Immature natural killer cell (primary cell): ENCODE results near the gene PLXNB1. TPM values are rescaled to one million over a fixed set of nuclear protein-coding genes. Genes with fewer than 3 reads are reported as not detected.

Source experiments
- DNase-seq, 3 donors: peaks; one replicate each; pipeline ENCODE4 v3.0.0; 2022; ENCODE audit warnings: mixed read lengths in 1 of 3
- H3K27ac Mint-ChIP-seq, 6 donors: one replicate each; pipeline ENCODE4 v1.8.0; 2020; ENCODE audit warnings: mixed read lengths in 6 of 6, mild to moderate bottlenecking in 5 of 6, inconsistent platforms in 4 of 6, moderate library complexity in 3 of 6
- H3K27me3 Mint-ChIP-seq, 3 donors: one replicate each; pipeline ENCODE4 v1.8.0; 2020 to 2021; ENCODE audit warnings: low read depth in 3 of 3, mild to moderate bottlenecking in 3 of 3, mixed read lengths in 3 of 3, moderate library complexity in 3 of 3, inconsistent platforms in 1 of 3
- H3K36me3 Mint-ChIP-seq, 3 donors: one replicate each; pipeline ENCODE4 v1.8.0; 2020; ENCODE audit warnings: mixed read lengths in 3 of 3, inconsistent platforms in 2 of 3, mild to moderate bottlenecking in 2 of 3
- H3K4me1 Mint-ChIP-seq, 2 donors: one replicate each; pipeline ENCODE4 v1.8.0; 2020; ENCODE audit warnings: inconsistent platforms in 2 of 2, mild to moderate bottlenecking in 2 of 2, mixed read lengths in 2 of 2, moderate library complexity in 1 of 2
- H3K4me3 Mint-ChIP-seq, 5 donors: one replicate each; pipeline ENCODE4 v1.8.0; 2020; ENCODE audit warnings: mild to moderate bottlenecking in 5 of 5, mixed read lengths in 5 of 5, inconsistent platforms in 3 of 5, moderate library complexity in 3 of 5
- H3K9me3 Mint-ChIP-seq, 6 donors: one replicate each; pipeline ENCODE4 v1.8.0; 2020; ENCODE audit warnings: mild to moderate bottlenecking in 6 of 6, mixed read lengths in 6 of 6, inconsistent platforms in 4 of 6, moderate library complexity in 3 of 6
- polyA plus RNA-seq, 3 donors: library from polyadenylated mRNA; unstranded; fragments of 300-500 nt; fragmentation: Illumina TruSeq; gene quantifications; one replicate each; pipeline ENCODE4 v1.2.3, GENCODE V29; 2021

Gene PLXNB1
- polyA plus RNA-seq, 3 donors from 2014 or later = 0.11 to 0.19 TPM; not detected in 1

DNA sequence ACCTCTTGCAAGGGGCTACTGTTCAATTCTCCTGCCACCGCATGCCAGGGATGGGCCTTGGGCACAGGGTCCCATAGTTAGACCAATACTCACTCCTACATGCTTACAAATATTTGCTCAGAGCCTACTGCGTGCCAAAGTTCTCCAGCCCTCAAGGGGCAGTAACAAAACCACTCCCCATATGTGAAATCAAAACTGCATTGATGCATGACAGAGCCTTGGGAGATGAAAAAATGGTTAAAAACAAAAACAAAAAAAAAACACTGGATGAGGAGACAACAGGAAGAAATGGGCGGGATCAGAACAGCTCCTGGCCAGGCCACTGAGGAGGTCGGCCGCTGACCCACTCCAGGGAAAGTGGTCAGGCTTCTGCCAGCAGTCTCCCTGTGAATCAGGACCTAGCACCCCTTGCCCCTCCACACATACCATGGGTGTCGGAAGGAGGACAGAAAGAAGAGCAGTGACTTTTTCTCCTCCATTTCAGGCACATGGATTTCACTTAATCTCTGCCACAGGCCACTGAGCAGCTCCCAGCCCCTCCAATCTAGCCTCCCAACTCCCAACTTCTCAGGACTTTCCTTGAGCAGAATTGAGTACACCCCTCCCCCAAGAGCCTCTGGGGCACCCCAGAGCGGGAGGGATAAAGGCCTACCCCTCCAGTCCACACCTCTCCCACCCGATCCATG lies 2.8 kb downstream of the PLXNB1 start:
- peaks cover 3 to 4% (median 4%) of the 10 kb centered on the region in 3 donors for H3K27me3 Mint-ChIP-seq
- H3K36me3 Mint-ChIP-seq = peaks cover 0 to 3% (median 0%) of the 10 kb centered on the region in 3 donors
- peak overlapping the region; percentile 4 to 61 (median 33) for H3K4me3 Mint-ChIP-seq
- DNase-seq = no peak
- H3K4me1 Mint-ChIP-seq = peaks cover under 1 to 15% of the 10 kb centered on the region in 2 donors
- H3K27ac Mint-ChIP-seq = peak overlapping the region in 1 of 6 donors; percentile 19
- no peaks in the 10 kb centered on the region for H3K9me3 Mint-ChIP-seq

DNA sequence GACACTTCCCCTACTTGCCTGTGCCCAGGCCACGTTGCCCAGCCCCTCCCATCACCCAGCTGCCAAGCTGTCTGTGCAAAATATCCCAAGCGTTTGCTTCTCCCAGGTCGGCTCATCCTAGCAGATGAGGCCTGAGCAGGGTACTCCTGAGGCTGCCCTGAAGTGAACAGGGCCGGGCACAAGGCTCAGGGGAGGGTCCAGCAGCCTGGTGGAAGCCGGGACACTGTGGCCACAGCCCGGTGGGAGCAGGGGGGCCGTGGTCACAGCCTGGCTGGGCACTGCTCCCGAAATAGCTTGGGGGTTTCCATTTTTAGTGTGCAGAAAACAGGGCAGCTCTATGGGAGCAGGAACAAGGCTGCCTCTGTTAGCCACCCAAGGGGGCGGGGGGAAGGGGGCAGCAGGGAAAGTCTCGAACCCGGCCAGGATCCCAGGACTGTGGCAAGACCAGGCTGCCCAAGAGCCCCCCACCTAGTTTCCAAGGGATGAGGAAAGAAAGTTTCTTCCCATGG lies 3.4 kb downstream of the PLXNB1 start:
- DNase-seq = no peak
- no peak overlapping the region for H3K27ac Mint-ChIP-seq
- H3K27me3 Mint-ChIP-seq = peaks cover 3 to 4% (median 4%) of the 10 kb centered on the region in 3 donors
- peaks cover 0 to 15% of the 10 kb centered on the region in 2 donors for H3K4me1 Mint-ChIP-seq
- H3K9me3 Mint-ChIP-seq = no peaks in the 10 kb centered on the region
- H3K36me3 Mint-ChIP-seq = no peaks in the 10 kb centered on the region
- H3K4me3 Mint-ChIP-seq = no peak overlapping the region

DNA sequence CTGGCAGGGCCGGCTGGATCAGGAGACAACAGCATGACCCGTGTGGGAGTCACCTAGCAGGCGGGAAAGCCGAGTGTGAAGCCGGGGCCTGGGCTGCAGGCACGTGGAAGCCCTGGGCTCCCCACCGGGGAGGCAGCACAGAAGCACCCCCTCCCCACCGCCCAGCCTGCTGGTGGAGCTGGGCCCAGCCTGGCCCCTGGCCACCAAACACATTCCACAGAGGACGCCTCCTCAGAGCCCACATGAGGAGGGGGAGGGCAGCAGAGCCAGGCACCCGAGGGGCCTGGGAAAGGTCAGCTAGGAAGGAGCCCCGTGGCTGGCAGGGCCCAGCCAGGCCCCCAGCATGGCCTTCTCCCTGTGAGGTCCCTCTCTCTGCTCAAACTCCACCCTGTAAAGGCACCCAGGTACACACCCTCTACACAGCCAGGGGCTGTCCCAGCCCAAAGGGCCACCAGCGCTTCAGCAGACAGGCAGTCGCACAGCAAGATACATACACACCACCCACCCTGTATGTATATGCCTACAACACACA lies 4.5 kb downstream of the PLXNB1 start:
- peaks cover 3 to 4% (median 4%) of the 10 kb centered on the region in 3 donors for H3K27me3 Mint-ChIP-seq
- H3K9me3 Mint-ChIP-seq = no peaks in the 10 kb centered on the region
- H3K4me1 Mint-ChIP-seq = peaks cover 0 to 10% of the 10 kb centered on the region in 2 donors
- H3K4me3 Mint-ChIP-seq = no peak overlapping the region
- H3K36me3 Mint-ChIP-seq = no peaks in the 10 kb centered on the region
- peak overlapping the region in 1 of 6 donors; percentile 5 for H3K27ac Mint-ChIP-seq
- no peak for DNase-seq

DNA sequence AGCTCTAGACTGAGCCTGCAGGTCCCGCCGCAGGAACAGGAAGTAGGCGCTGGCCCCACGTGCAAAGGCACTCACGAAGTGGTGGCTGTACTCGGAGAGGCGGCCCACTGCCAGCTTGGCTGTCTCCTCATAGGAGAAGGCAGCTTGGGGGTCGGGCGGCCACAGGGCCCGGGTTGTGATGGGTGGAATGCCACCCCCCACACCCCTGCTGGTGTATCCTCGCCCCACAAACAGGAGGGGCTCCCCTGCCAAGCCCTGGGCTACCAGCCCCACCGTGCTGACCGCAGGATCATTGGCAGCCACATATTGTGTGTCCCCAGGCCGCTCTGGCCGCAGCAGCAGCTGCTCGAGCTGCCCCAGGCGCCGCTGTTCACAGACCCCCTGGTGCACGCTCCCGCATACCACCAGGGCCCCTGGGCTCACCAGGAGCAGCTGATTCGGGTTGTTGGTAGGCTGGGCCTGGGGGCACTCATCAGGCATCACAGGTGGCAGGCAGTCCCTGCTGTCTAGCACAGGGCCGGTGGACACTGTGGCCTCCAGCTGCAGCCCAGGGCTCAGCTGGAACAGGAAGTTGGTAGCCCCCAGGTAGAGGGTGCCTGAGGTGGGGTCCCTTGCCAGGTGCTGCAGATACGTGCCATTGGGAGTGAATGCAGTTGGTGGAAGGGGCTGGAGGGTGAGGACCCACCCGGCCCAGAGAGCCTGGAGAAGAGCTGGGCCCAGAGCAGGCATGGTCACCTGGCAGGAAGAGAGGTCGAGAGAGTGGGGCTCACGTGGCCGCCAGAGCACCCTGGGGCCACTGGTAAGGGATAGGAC lies 5.8 kb downstream of the PLXNB1 start:
- Mint-ChIP-seq H3K4me3 (no peak overlapping the region), H3K27me3 (peaks cover 3 to 4% (median 4%) of the 10 kb centered on the region in 3 donors), H3K4me1 (peaks cover 0 to 3% of the 10 kb centered on the region in 2 donors), H3K36me3 (no peaks in the 10 kb centered on the region), H3K27ac (no peak overlapping the region), H3K9me3 (no peaks in the 10 kb centered on the region)
- DNase-seq = no peak

- no peaks in the 10 kb centered on the region for H3K9me3 Mint-ChIP-seq
- peaks cover 0 to 3% of the 10 kb centered on the region in 2 donors for H3K4me1 Mint-ChIP-seq
- H3K4me3 Mint-ChIP-seq = no peak overlapping the region
- no peaks in the 10 kb centered on the region for H3K36me3 Mint-ChIP-seq
- peaks cover 3 to 5% (median 4%) of the 10 kb centered on the region in 3 donors for H3K27me3 Mint-ChIP-seq
- H3K27ac Mint-ChIP-seq = no peak overlapping the region
- no peak for DNase-seq
Observed at GRCh38 chr3:48423241-48423882, 6.5 kb downstream of the PLXNB1 start.

DNA sequence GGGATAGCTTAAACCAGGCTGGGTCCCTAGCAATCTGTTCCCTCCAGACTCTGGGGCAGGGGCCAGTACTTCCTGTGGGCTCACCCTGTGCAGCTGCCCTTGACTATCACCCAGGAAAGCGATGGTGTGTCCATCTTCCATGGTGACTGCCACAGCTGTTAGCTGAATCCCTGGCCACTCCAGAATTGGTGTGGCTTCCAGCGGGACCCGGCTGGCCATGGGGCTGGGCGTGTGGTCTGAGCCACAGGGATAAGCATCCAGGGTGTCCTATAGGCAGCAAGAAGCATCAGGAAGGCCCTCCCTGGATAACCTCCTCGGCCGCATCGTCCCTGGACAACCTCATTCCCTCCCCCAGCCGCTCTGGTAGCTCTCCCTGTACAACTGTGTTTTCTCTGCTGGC lies 7.2 kb downstream of the PLXNB1 start:
- no peak overlapping the region for H3K27ac Mint-ChIP-seq
- no peaks in the 10 kb centered on the region for H3K9me3 Mint-ChIP-seq
- no peaks in the 10 kb centered on the region for H3K36me3 Mint-ChIP-seq
- peaks cover 3 to 5% (median 4%) of the 10 kb centered on the region in 3 donors for H3K27me3 Mint-ChIP-seq
- H3K4me3 Mint-ChIP-seq = no peak overlapping the region
- H3K4me1 Mint-ChIP-seq = no peaks in the 10 kb centered on the region
- no peak for DNase-seq

- no peaks in the 10 kb centered on the region for H3K4me1 Mint-ChIP-seq
- no peaks in the 10 kb centered on the region for H3K9me3 Mint-ChIP-seq
- no peak for DNase-seq
- no peaks in the 10 kb centered on the region for H3K36me3 Mint-ChIP-seq
- H3K27me3 Mint-ChIP-seq = peaks cover 3 to 4% (median 4%) of the 10 kb centered on the region in 3 donors
- no peak overlapping the region for H3K4me3 Mint-ChIP-seq
- no peak overlapping the region for H3K27ac Mint-ChIP-seq
Observed at GRCh38 chr3:48422272-48422671, 7.6 kb downstream of the PLXNB1 start.

DNA sequence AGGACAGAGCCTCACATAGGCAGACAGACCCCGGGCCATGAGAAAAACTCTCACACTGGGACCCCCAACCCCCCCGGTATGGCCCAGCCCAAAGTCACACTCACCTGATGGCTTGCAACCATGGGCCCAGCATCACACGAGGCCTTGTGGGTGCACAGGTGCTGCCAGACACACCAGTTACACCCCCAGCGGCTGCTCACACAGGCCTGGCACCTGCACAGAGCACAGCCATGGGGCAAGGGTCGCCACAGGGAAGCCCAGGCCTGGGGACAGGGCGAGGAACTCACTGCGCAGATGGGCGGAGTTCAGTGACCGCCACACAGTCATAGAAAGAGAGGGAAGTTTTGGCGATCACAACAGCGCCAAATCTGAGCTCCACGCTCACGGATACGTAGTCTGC lies 9.3 kb downstream of the PLXNB1 start:
- no peaks in the 10 kb centered on the region for H3K9me3 Mint-ChIP-seq
- no peak overlapping the region for H3K27ac Mint-ChIP-seq
- no peak for DNase-seq
- H3K4me1 Mint-ChIP-seq = no peaks in the 10 kb centered on the region
- H3K27me3 Mint-ChIP-seq = peaks cover 0 to 3% (median 2%) of the 10 kb centered on the region in 3 donors
- no peak overlapping the region for H3K4me3 Mint-ChIP-seq
- no peaks in the 10 kb centered on the region for H3K36me3 Mint-ChIP-seq

DNA sequence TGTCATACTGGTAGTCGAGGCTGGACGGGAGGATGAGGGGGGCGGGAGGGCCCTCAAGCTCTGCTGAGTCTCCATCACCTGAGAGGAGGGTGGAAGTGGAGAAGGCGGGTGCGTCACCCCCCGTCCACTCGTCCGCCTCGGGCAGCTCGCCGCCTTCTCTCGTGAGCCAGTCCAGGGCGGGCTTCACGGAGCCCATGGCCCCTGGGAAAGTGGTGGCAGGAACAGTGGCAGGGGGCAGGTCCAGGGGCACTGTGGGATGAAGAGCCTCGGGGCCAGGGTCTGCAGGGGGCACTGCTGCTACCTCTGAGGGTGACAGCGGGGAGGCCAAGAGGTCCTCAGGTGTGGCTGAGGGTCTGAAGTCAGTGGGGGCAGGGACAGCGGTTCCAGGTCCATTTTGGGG lies 10.3 kb downstream of the PLXNB1 start:
- no peaks in the 10 kb centered on the region for H3K36me3 Mint-ChIP-seq
- no peak overlapping the region for H3K27ac Mint-ChIP-seq
- peaks cover 0 to 3% (median 2%) of the 10 kb centered on the region in 3 donors for H3K27me3 Mint-ChIP-seq
- no peak overlapping the region for H3K4me3 Mint-ChIP-seq
- no peaks in the 10 kb centered on the region for H3K4me1 Mint-ChIP-seq
- no peak for DNase-seq
- H3K9me3 Mint-ChIP-seq = no peaks in the 10 kb centered on the region

- H3K9me3 Mint-ChIP-seq = no peaks in the 10 kb centered on the region
- H3K27me3 Mint-ChIP-seq = peaks cover 0 to 3% (median 2%) of the 10 kb centered on the region in 3 donors
- H3K4me3 Mint-ChIP-seq = no peak overlapping the region
- no peaks in the 10 kb centered on the region for H3K4me1 Mint-ChIP-seq
- H3K36me3 Mint-ChIP-seq = no peaks in the 10 kb centered on the region
- H3K27ac Mint-ChIP-seq = no peak overlapping the region
- DNase-seq = no peak
Observed at GRCh38 chr3:48419149-48419548, 10.7 kb downstream of the PLXNB1 start.

GRCh38 chr3:48418651-48419050 lies 11.2 kb downstream of the PLXNB1 start:
- Mint-ChIP-seq H3K4me1 (no peaks in the 10 kb centered on the region), H3K9me3 (no peaks in the 10 kb centered on the region), H3K27me3 (peaks cover 0 to 3% (median 2%) of the 10 kb centered on the region in 3 donors), H3K36me3 (no peaks in the 10 kb centered on the region), H3K4me3 (no peak overlapping the region), H3K27ac (no peak overlapping the region)
- DNase-seq = no peak

DNA sequence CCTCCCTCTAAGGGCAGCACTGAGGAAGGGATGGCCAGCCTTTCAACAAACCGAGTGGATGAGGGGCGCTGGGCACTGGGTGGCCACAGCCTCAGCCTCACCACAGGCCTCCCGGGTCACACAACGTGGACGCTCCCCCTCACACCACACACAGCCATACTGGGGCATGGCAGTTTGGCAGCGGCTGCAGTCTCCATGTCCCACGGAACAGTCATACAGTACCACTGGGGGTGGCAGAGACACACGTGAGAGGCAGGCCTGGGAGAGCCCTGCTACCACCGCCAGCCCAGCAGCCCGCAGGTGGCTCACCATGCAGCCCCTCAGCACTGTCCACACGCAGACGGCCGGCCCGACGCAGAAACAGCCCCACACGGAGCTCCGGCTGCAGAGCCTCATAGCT lies 11.7 kb downstream of the PLXNB1 start:
- Mint-ChIP-seq H3K27ac (no peak overlapping the region), H3K4me1 (no peaks in the 10 kb centered on the region), H3K9me3 (no peaks in the 10 kb centered on the region), H3K27me3 (peaks cover 0 to 3% (median 2%) of the 10 kb centered on the region in 3 donors), H3K36me3 (no peaks in the 10 kb centered on the region), H3K4me3 (no peak overlapping the region)
- DNase-seq = no peak

- Mint-ChIP-seq H3K36me3 (no peaks in the 10 kb centered on the region), H3K27ac (no peak overlapping the region), H3K4me1 (no peaks in the 10 kb centered on the region), H3K4me3 (no peak overlapping the region), H3K27me3 (peaks cover under 1 to 3% (median 1%) of the 10 kb centered on the region in 3 donors), H3K9me3 (no peaks in the 10 kb centered on the region)
- DNase-seq = no peak
Observed at GRCh38 chr3:48417529-48418108, 12.3 kb downstream of the PLXNB1 start.
